Left ventricle myocardium inferior (tissue), 1 donor: ENCODE measurements around the gene NSUN4. TPM values are rescaled to one million over a fixed set of nuclear protein-coding genes. Genes with fewer than 3 reads are reported as not detected.
"Not testable (repeated sequence)": the region's sequence is repeated elsewhere in the genome, so short reads cannot be mapped to it uniquely, and the experiment has no call there.

Source experiments
- DNase-seq: peaks from one replicate; pipeline ENCODE4 v3.0.0-alpha.2; 2020
- H3K27ac ChIP-seq: fragments of 200-600 bp; replicated peaks from 2 replicates; pipeline ENCODE4 v1.8.0; 2021
- H3K27me3 ChIP-seq: fragments of 200-600 bp; 2 replicates; pipeline ENCODE4 v1.8.0; 2021; ENCODE audit warnings: low read depth
- H3K36me3 ChIP-seq: fragments of 200-600 bp; 2 replicates; pipeline ENCODE4 v1.8.0; 2021
- H3K4me1 ChIP-seq: fragments of 200-600 bp; 2 replicates; pipeline ENCODE4 v1.8.0; 2021
- H3K4me3 ChIP-seq: fragments of 200-600 bp; 2 replicates; pipeline ENCODE4 v1.8.0; 2021; ENCODE audit warnings: mild to moderate bottlenecking, moderate library complexity
- H3K9me3 ChIP-seq: fragments of 200-600 bp; replicated peaks from 2 replicates; pipeline ENCODE4 v1.8.0; 2021
- CTCF ChIP-seq: fragments of 200-600 bp; IDR thresholded peaks from 2 replicates; pipeline ENCODE4 v1.8.0; 2021; ENCODE audit warnings: antibody characterized with exemption, mild to moderate bottlenecking, borderline replicate concordance
- intact Hi-C: fragments of 100-400 bp; cut with micrococcal nuclease; formaldehyde crosslinking; loops from one replicate; pipeline ENCODE4 v1.11.0; 2022
- total RNA-seq: library from RNA; stranded (reverse); fragmentation: NEBNext Ultra II Directional; extraction: Animal tissue kit (Norgen Biotek cat#: 25700); gene quantifications from one replicate; pipeline ENCODE4 v1.2.1, GENCODE V29; 2021
- donor health status: DM: no; HTN: yes; CAD: no; lungs with severe emphysema.

NSUN4 gene
- total RNA-seq, 1 donor from 2014 or later, result 14.1 TPM

- Histone ChIP-seq H3K27me3 (no peaks in the 10 kb centered on the region), H3K4me3 (no peak overlapping the region), H3K27ac (no peak overlapping the region), H3K9me3 (no peaks in the 10 kb centered on the region), H3K4me1 (no peaks in the 10 kb centered on the region), H3K36me3 (peaks cover 83% of the 10 kb centered on the region)
- TF ChIP-seq CTCF, result no peak
- DNase-seq, result no peak
- intact Hi-C loops, result no loop called here
These were observed 24.0 kb downstream of the NSUN4 start for GRCh38 chr1:46364612-46365011.

- H3K27me3 ChIP-seq, H3K4me1 ChIP-seq, intact Hi-C loops, H3K4me3 ChIP-seq, DNase-seq, H3K9me3 ChIP-seq, H3K27ac ChIP-seq: not testable (repeated sequence)
- H3K36me3 ChIP-seq, result peaks cover 75% of the 10 kb centered on the region
These were observed 25.2 kb downstream of the NSUN4 start for GRCh38 chr1:46365796-46366195.

- Histone ChIP-seq H3K36me3 (peaks cover 62% of the 10 kb centered on the region), H3K27me3 (no peaks in the 10 kb centered on the region), H3K4me1 (no peaks in the 10 kb centered on the region), H3K4me3 (no peak overlapping the region), H3K27ac (no peak overlapping the region), H3K9me3 (no peaks in the 10 kb centered on the region)
- no peak for DNase-seq
- intact Hi-C loops, result no loop called here
- no peak for TF ChIP-seq CTCF
These were observed 26.5 kb downstream of the NSUN4 start for GRCh38 chr1:46367072-46367471.

- intact Hi-C loops, H3K27me3 ChIP-seq, H3K27ac ChIP-seq, H3K9me3 ChIP-seq, H3K4me3 ChIP-seq, DNase-seq, H3K4me1 ChIP-seq: not testable (repeated sequence)
- H3K36me3 ChIP-seq, result peaks cover 60% of the 10 kb centered on the region
These were observed 27.1 kb downstream of the NSUN4 start for GRCh38 chr1:46367701-46368100.

GRCh38 chr1:46368791-46369190 is 28.2 kb downstream of the NSUN4 start:
- intact Hi-C loops, result no loop called here
- TF ChIP-seq CTCF, result no peak
- DNase-seq, result no peak

GRCh38 chr1:46369542-46370213 is 29.1 kb downstream of the NSUN4 start:
- H3K9me3 ChIP-seq, result no peaks in the 10 kb centered on the region
- TF ChIP-seq CTCF, result no peak
- no peak overlapping the region for H3K27ac ChIP-seq
- H3K4me3 ChIP-seq, result no peak overlapping the region
- no peaks in the 10 kb centered on the region for H3K27me3 ChIP-seq
- DNase-seq, result no peak
- H3K4me1 ChIP-seq, result no peaks in the 10 kb centered on the region
- intact Hi-C loops, result no loop called here
- peaks cover 45% of the 10 kb centered on the region for H3K36me3 ChIP-seq

More at GRCh38 chr1:46368791-46369190, 28.2 kb downstream of the NSUN4 start:
- no peaks in the 10 kb centered on the region for H3K4me1 ChIP-seq
- no peaks in the 10 kb centered on the region for H3K27me3 ChIP-seq
- no peak overlapping the region for H3K4me3 ChIP-seq
- no peak overlapping the region for H3K27ac ChIP-seq
- H3K9me3 ChIP-seq, result no peaks in the 10 kb centered on the region
- peaks cover 54% of the 10 kb centered on the region for H3K36me3 ChIP-seq
